Astrocyte (in vitro differentiated cells and primary cell): Measurements from ENCODE around the gene ZNF668.

ENCODE experiments used
- CTCF ChIP-seq: IDR thresholded peaks from 2 replicates; pipeline ENCODE4 v1.5.1; 2011; ENCODE audit warnings: low read depth, mild to moderate bottlenecking, inconsistent platforms, low read length, moderate library complexity; ENCODE audit not compliant: insufficient read depth
- EZH2 ChIP-seq: IDR thresholded peaks from 2 replicates; pipeline ENCODE4 v1.6.1; 2012; ENCODE audit warnings: mild to moderate bottlenecking, low read length, inconsistent platforms; ENCODE audit not compliant: insufficient read depth

- TF ChIP-seq EZH2 (no peak), CTCF (no peak)
These were observed 8.5 kb upstream of the ZNF668 start for GRCh38 chr16:31082368-31083045.
